Astrocyte (in vitro differentiated cells and primary cell): ENCODE data around the gene SEC31B.

ENCODE experiments used
- CTCF ChIP-seq: IDR thresholded peaks from 2 replicates; pipeline ENCODE4 v1.5.1; 2011; ENCODE audit warnings: low read depth, mild to moderate bottlenecking, inconsistent platforms, low read length, moderate library complexity; ENCODE audit not compliant: insufficient read depth
- EZH2 ChIP-seq: IDR thresholded peaks from 2 replicates; pipeline ENCODE4 v1.6.1; 2012; ENCODE audit warnings: mild to moderate bottlenecking, low read length, inconsistent platforms; ENCODE audit not compliant: insufficient read depth

GRCh38 chr10:100509241-100509840 is 10.3 kb downstream of the SEC31B start:
- no peak for TF ChIP-seq CTCF
- TF ChIP-seq EZH2: no peak
